Measurements from ENCODE around the gene DNAH10. TPM values are rescaled to one million over a fixed set of nuclear protein-coding genes. Genes with fewer than 3 reads are reported as not detected.

The DNAH10 gene
- total RNA-seq, 2 donors from 2014 or later: 0.09 to 0.64 TPM

DNA sequence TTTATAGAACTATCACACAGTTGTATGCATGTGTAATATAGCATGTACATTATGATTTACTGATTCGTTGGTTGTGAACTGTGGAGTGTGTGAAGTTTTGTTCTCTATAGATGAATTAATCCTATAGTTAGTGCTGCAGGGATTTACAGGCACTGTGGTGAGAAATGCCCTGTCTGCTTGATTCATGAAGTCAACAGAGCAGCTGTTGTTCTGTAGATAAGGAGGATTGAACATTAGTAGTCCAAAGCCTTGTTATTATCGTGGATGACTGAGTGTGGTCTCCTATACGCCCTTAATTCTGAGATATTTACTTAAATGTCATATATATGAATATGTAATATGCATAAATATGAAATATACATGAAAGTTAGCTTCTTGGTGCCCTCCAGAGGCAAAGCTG lies 98.3 kb downstream of the DNAH10 start:
- Histone ChIP-seq H3K27me3 (ENCODE audit: control insufficient read depth, insufficient read depth, low read length, poor library complexity, severe bottlenecking) (no peaks in the 10 kb centered on the region), H3K36me3 (ENCODE audit: control insufficient read depth, insufficient read depth, low read length) (no peaks in the 10 kb centered on the region), H3K4me1 (ENCODE audit: control insufficient read depth, insufficient read depth, low read length) (no peaks in the 10 kb centered on the region), H3K9me3 (ENCODE audit: control insufficient read depth, low read length) (no peaks in the 10 kb centered on the region), H3K27ac (ENCODE audit: low read depth, low read length) (no peak overlapping the region), H3K9ac (ENCODE audit: extremely low read depth, low read length, poor library complexity, severe bottlenecking) (no peak overlapping the region), H3K4me3 (ENCODE audit: low read length) (no peak overlapping the region)
- Mint-ChIP-seq H3K4me3 (no peak overlapping the region), H3K27ac (no peak overlapping the region), H3K4me1 (no peaks in the 10 kb centered on the region), H3K36me3 (ENCODE audit: low read depth) (no peaks in the 10 kb centered on the region), H3K9me3 (no peaks in the 10 kb centered on the region), H3K27me3 (ENCODE audit: insufficient read depth) (peaks cover 3% of the 10 kb centered on the region)
- 95 to 100% methylated on average over 1 to 3 of the region's 3 CpGs for WGBS, 2 experiments (ENCODE audit: insufficient coverage in 1 of 2, insufficient read length in 1 of 2)
- TF ChIP-seq, protein P1, sequence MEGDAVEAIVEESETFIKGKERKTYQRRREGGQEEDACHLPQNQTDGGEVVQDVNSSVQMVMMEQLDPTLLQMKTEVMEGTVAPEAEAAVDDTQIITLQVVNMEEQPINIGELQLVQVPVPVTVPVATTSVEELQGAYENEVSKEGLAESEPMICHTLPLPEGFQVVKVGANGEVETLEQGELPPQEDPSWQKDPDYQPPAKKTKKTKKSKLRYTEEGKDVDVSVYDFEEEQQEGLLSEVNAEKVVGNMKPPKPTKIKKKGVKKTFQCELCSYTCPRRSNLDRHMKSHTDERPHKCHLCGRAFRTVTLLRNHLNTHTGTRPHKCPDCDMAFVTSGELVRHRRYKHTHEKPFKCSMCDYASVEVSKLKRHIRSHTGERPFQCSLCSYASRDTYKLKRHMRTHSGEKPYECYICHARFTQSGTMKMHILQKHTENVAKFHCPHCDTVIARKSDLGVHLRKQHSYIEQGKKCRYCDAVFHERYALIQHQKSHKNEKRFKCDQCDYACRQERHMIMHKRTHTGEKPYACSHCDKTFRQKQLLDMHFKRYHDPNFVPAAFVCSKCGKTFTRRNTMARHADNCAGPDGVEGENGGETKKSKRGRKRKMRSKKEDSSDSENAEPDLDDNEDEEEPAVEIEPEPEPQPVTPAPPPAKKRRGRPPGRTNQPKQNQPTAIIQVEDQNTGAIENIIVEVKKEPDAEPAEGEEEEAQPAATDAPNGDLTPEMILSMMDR (conservative IDR thresholded peaks at IDR 0.05): no peak
- no peak for DNase-seq

DNA sequence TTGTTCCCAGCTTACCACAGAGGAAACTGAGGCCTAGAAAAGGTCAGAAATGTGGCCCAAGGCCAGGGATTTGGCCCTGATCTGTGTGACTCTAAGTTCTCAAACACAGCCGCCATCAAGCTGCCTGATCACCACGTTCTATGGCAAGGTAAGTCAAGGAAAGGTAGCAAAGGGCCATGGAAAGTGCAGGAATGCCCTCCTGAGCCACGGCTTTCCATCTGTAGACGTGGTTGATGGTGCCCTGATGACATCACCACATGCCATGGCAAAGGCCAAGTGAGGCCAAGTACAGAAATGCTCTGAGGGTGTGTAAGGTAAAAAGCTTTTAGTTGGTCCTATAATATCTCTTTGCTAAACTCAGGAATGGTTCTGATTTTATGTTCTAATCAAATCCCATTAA lies 99.3 kb downstream of the DNAH10 start:
- Mint-ChIP-seq H3K27ac (no peak overlapping the region), H3K36me3 (ENCODE audit: low read depth) (no peaks in the 10 kb centered on the region), H3K4me3 (no peak overlapping the region), H3K9me3 (no peaks in the 10 kb centered on the region), H3K27me3 (ENCODE audit: insufficient read depth) (peaks cover 3% of the 10 kb centered on the region), H3K4me1 (no peaks in the 10 kb centered on the region)
- H3K9me3 ChIP-seq (ENCODE audit: control insufficient read depth, low read length): no peaks in the 10 kb centered on the region
- 90 to 92% methylated on average over 4 of the region's 4 CpGs for WGBS, 2 experiments (ENCODE audit: insufficient coverage in 1 of 2, insufficient read length in 1 of 2)
- TF ChIP-seq, protein P1 (conservative IDR thresholded peaks at IDR 0.05): no peak
- no peaks in the 10 kb centered on the region for H3K27me3 ChIP-seq (ENCODE audit: control insufficient read depth, insufficient read depth, low read length, poor library complexity, severe bottlenecking)
- no peaks in the 10 kb centered on the region for H3K36me3 ChIP-seq (ENCODE audit: control insufficient read depth, insufficient read depth, low read length)
- H3K9ac ChIP-seq (ENCODE audit: extremely low read depth, low read length, poor library complexity, severe bottlenecking): no peak overlapping the region
- H3K4me1 ChIP-seq (ENCODE audit: control insufficient read depth, insufficient read depth, low read length): no peaks in the 10 kb centered on the region
- no peak overlapping the region for H3K27ac ChIP-seq (ENCODE audit: low read depth, low read length)
- H3K4me3 ChIP-seq (ENCODE audit: low read length): no peak overlapping the region
- DNase-seq: no peak

DNA sequence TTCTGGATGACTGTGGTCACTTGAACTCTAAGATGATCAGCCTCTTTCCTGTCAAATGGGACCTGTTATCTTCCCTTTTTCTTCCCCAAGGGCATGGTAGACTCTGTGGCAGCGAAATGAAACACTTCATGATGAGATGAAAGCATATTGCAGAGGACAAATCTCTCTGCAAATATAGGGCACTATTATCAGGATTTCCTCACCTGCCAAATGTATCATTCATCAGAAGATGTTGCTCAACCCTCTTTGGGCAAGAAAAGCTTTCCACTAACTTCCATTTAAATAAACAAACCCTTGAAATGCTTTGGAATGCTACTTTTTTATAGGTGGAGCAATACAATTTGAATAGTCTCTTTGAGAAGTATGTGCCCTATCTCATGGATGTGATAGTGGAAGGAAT lies 105.0 kb downstream of the DNAH10 start:
- no peaks in the 10 kb centered on the region for H3K27me3 ChIP-seq (ENCODE audit: control insufficient read depth, insufficient read depth, low read length, poor library complexity, severe bottlenecking)
- Mint-ChIP-seq H3K36me3 (ENCODE audit: low read depth) (no peaks in the 10 kb centered on the region), H3K27ac (no peak overlapping the region), H3K4me3 (no peak overlapping the region), H3K4me1 (no peaks in the 10 kb centered on the region), H3K27me3 (ENCODE audit: insufficient read depth) (peaks cover 29% of the 10 kb centered on the region), H3K9me3 (no peaks in the 10 kb centered on the region)
- no peak overlapping the region for H3K27ac ChIP-seq (ENCODE audit: low read depth, low read length)
- H3K36me3 ChIP-seq (ENCODE audit: control insufficient read depth, insufficient read depth, low read length): no peaks in the 10 kb centered on the region
- TF ChIP-seq, protein P1 (conservative IDR thresholded peaks at IDR 0.05): no peak
- no peaks in the 10 kb centered on the region for H3K9me3 ChIP-seq (ENCODE audit: control insufficient read depth, low read length)
- no peaks in the 10 kb centered on the region for H3K4me1 ChIP-seq (ENCODE audit: control insufficient read depth, insufficient read depth, low read length)
- H3K9ac ChIP-seq (ENCODE audit: extremely low read depth, low read length, poor library complexity, severe bottlenecking): no peak overlapping the region
- H3K4me3 ChIP-seq (ENCODE audit: low read length): no peak overlapping the region
- 90 to 100% methylated on average over 1 of the region's 1 CpG for WGBS, 2 experiments (ENCODE audit: insufficient coverage in 1 of 2, insufficient read length in 1 of 2)
- no peak for DNase-seq
